Astrocyte of the hippocampus (primary cell): ENCODE results near the gene PATE4.

Experiments used
- DNase-seq: peaks from one replicate; pipeline ENCODE4 v3.0.0; 2011; ENCODE audit warnings: low read depth, low spot score

PATE4 gene

GRCh38 chr11:125887373-125888324, 54.5 kb downstream of the PATE4 start, which contains the start of gene HYLS1:
Gene HYLS1, plus strand, starts transcription at chr11:125887668. Its CDS starts 11,701 bp downstream, at chr11:125899369.
- DNase-seq: peak; percentile 99
